Stomach (tissue), 4 donors: ENCODE data around the gene MTNR1B.

Experiments
- CTCF ChIP-seq, 7 experiments: fragments of 450-650 bp in 4 of 7; fragments of 200-600 bp in 3 of 7; sonication (generic) in 3 of 7; IDR thresholded peaks; one replicate each; pipeline ENCODE4 v1.5.1; 2016 to 2019; ENCODE audit warnings: antibody characterized with exemption in 7 of 7, control low read depth in 2 of 7, mild to moderate bottlenecking in 1 of 7
- EP300 ChIP-seq: sonication (generic); formaldehyde crosslinking; IDR thresholded peaks from one replicate; pipeline ENCODE4 v1.6.1; 2017; ENCODE audit warnings: antibody characterized with exemption
- POLR2A ChIP-seq, 4 donors: fragments of 450-650 bp; IDR thresholded peaks; one replicate each; pipeline ENCODE4 v1.6.1; 2016; ENCODE audit warnings: antibody characterized with exemption in 4 of 4, control low read depth in 2 of 4, mild to moderate bottlenecking in 1 of 4, moderate library complexity in 1 of 4

DNA sequence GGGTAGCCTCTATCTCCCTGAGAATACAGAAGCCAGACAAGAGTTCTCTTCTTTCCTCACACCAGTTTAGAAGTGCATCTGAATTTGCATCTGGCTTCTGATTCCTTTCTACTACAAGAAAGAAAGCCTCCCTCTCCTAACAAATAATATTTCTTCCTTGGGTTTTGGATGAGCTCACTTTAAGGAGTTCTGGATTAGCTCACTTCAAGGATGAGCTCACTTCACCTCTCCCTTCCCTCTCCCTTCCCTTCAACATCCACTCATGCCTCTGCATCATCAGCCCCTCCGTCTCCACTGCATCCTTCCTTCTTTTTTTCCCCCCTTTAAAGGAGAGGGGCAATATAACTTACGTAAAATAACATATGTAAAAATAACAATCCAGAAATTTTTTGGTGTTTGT, 1.6 kb upstream of the MTNR1B start:
- TF ChIP-seq CTCF (IDR thresholded peaks at IDR 0.05) (no peak), EP300 (no peak), POLR2A (IDR thresholded peaks at IDR 0.05) (no peak)
